Measurements from ENCODE around the gene MAP3K13. TPM values are rescaled to one million over a fixed set of nuclear protein-coding genes. Genes with fewer than 3 reads are reported as not detected.

The MAP3K13 gene
- total and polyA plus RNA-seq, 2 of the 13 experiments (the other 11 are each of a cell fraction or from before 2014, with no cell fraction given): 24.2 to 26.5 TPM

DNA sequence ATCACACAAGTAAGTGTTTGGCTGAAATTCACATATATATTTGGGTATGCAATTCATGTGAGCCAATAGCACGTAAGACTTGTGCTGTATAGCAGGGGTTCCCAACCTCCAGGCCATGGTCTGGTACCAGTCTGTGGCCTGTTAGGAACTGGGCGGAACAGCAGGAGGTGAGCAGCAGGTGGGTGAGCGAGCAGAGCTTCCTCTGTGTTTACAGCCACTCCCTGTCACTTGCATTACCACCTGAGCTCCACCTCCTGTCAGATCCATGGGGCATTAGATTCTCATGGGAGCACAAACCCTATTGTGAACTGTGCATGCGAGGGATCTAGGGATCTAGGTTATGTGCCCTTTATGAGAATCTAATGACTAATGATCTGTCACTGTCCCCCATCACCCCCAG lies 59.7 kb downstream of the MAP3K13 start:
- no peak overlapping the region for H2AFZ ChIP-seq (ENCODE audit: low read length)
- no peak for FAIRE-seq

More for the DNA sequence above, 59.7 kb downstream of the MAP3K13 start:
- DNase-seq (ENCODE audit: low spot score) (no peak), ATAC-seq (no peak)
- POLR2A ChIA-PET: no interaction called here
- Histone ChIP-seq H3K4me1 (ENCODE audit: insufficient read depth, low read length) (peaks cover 9% of the 10 kb centered on the region; the same call in 1 of the 2 replicates), H3K4me2 (ENCODE audit: low read depth, low read length) (no peak overlapping the region), H3K27ac (ENCODE audit: extremely low read length, insufficient read depth, low read length) (no peak overlapping the region), H3K27me3 (ENCODE audit: control insufficient read depth in 1 of 2, insufficient read depth in 2 of 2, low read length in 2 of 2) (no peaks in the 10 kb centered on the region), H3K4me3 (replicated peaks in 1 of 3; ENCODE audit: insufficient read depth in 1 of 3, low read depth in 2 of 3, low read length in 3 of 3) (no peak overlapping the region), H3K36me3 (replicated peaks in 1 of 2; ENCODE audit: control insufficient read depth in 1 of 2, insufficient read depth in 2 of 2, low read length in 2 of 2) (peaks cover 0 to 2% of the 10 kb centered on the region in 2 experiments; a peak in 2 of 5 replicates), H3K79me2 (ENCODE audit: insufficient read depth, low read length) (no peaks in the 10 kb centered on the region), H4K20me1 (ENCODE audit: insufficient read depth, low read length) (no peaks in the 10 kb centered on the region; the same call in 1 of the 2 replicates), H3K9me3 (ENCODE audit: low read length) (no peaks in the 10 kb centered on the region), H3K9ac (ENCODE audit: insufficient read depth, low read depth, low read length) (no peak overlapping the region)
- in situ Hi-C loops (cut with HindIII; ENCODE audit: extremely low pct_ligation_motif_present, low pct_unique_long_range_greater_than_20kb): no loop called here
- 88% methylated on average over 1 of the region's 4 CpGs for whole genome bisulfite sequencing (ENCODE audit: low lambda C conversion rate)
- BruUV-seq (replicated peaks): no TSS peak
- intact Hi-C loops (cut with micrococcal nuclease; ENCODE audit: unreplicated experiment): no loop called here
- CTCF ChIA-PET (ENCODE audit: low intra/inter-chr PET ratio, low total read pairs): no interaction called here
- no peak for TF ChIP-seq RBFOX2 (IDR thresholded peaks at IDR 0.05; ENCODE audit: low read depth, low read length)
- TF ChIP-seq ZFP91 (CRISPR knock-in tag; IDR thresholded peaks at IDR 0.05; ENCODE audit: borderline replicate concordance): no peak
- no peak for TF ChIP-seq SP1 (IDR thresholded peaks at IDR 0.05)
- TF ChIP-seq SP1 (CRISPR knock-in tag; IDR thresholded peaks at IDR 0.05): no peak
- TF ChIP-seq FOXM1 (CRISPR knock-in tag; IDR thresholded peaks at IDR 0.05): no peak
- no peak for TF ChIP-seq SAP130 (CRISPR knock-in tag; IDR thresholded peaks at IDR 0.05; ENCODE audit: low read depth)
- no peak for TF ChIP-seq JDP2 (CRISPR knock-in tag; IDR thresholded peaks at IDR 0.05; ENCODE audit: borderline replicate concordance)
- no peak for TF ChIP-seq ZFY (CRISPR knock-in tag; IDR thresholded peaks at IDR 0.05)
- no peak for TF ChIP-seq MTA3 (CRISPR knock-in tag; IDR thresholded peaks at IDR 0.05)
- no peak for TF ChIP-seq ZNF225 (CRISPR knock-in tag; IDR thresholded peaks at IDR 0.05)
- TF ChIP-seq TBX3 (IDR thresholded peaks at IDR 0.05; ENCODE audit: borderline replicate concordance): no peak
- TF ChIP-seq PHF5A (CRISPR knock-in tag; IDR thresholded peaks at IDR 0.05; ENCODE audit: low read depth, unreplicated experiment): no peak
- no peak for TF ChIP-seq ZSCAN31 (CRISPR knock-in tag; IDR thresholded peaks at IDR 0.05; ENCODE audit: low read depth)
- no peak for TF ChIP-seq MIXL1 (CRISPR knock-in tag; IDR thresholded peaks at IDR 0.05)
- no peak for TF ChIP-seq ZNF10 (CRISPR knock-in tag; IDR thresholded peaks at IDR 0.05; ENCODE audit: borderline replicate concordance, low read depth)
- no peak for TF ChIP-seq TGIF2 (CRISPR knock-in tag; IDR thresholded peaks at IDR 0.05)
- TF ChIP-seq NFYC (CRISPR knock-in tag; IDR thresholded peaks at IDR 0.05): no peak
- no peak for TF ChIP-seq BORCS8-MEF2B (CRISPR knock-in tag; IDR thresholded peaks at IDR 0.05)

Data from HepG2 (cell line).